Panc1 (cell line): ENCODE measurements around the gene SLC9A2.

Source experiments
- CTCF ChIP-seq: fragments of 450-650 bp; IDR thresholded peaks from 2 replicates; pipeline ENCODE4 v1.5.1; 2017; ENCODE audit warnings: mild to moderate bottlenecking
- POLR2AphosphoS5 ChIP-seq: IDR thresholded peaks from 2 replicates; pipeline ENCODE4 v1.6.1; 2012; ENCODE audit warnings: mild to moderate bottlenecking, low read depth, low read length, moderate library complexity

GRCh38 chr2:102678442-102678841, 59.1 kb downstream of the SLC9A2 start:
- TF ChIP-seq CTCF: no peak
- no peak for TF ChIP-seq POLR2AphosphoS5
